NCI-H446 (cell line): Measurements from ENCODE around the gene PCDHGA8.
"Not testable (repeated sequence)": the region's sequence is repeated elsewhere in the genome, so short reads cannot be mapped to it uniquely, and the experiment has no call there.

Experiments
- DNase-seq, 2 experiments: peaks; one replicate each; lab custom pipeline; 2025; lab: John Stamatoyannopoulos, UW

PCDHGA8 gene

DNA sequence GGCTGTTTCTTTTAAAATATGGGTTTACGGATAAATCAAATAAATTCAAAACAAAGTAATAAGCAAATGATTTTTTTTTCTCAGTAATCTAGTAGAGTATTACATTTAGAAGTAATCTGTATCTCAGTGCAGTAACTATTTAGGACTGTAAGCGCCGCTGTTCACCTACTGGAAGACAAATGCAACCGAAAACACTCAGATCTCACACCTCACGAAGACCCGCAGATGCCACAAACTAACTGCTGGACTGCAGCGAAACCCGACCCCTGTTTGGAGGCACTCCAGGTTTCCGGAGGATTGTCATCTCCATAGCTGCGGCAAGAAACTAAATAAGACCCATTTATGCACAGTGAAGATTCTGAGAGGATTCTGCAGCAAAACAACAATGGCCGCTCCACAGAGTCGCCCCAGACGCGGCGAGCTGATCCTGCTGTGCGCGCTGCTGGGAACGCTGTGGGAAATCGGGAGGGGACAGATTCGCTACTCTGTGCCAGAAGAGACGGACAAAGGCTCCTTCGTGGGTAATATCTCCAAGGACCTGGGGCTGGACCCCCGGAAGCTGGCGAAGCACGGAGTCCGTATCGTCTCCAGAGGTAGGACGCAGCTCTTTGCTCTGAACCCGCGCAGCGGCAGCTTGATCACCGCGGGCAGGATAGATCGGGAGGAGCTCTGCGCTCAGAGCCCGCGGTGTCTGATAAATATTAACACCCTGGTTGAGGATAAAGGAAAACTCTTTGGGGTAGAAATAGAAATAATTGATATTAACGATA is at the start of gene PCDHGA8:
PCDHGA8 (plus strand) TSS at position 205 of the 770 bp plus-strand sequence; CDS start at position 386, 181 bp downstream.
- peak in 1 of 2 experiments; percentile 21 for DNase-seq

DNA sequence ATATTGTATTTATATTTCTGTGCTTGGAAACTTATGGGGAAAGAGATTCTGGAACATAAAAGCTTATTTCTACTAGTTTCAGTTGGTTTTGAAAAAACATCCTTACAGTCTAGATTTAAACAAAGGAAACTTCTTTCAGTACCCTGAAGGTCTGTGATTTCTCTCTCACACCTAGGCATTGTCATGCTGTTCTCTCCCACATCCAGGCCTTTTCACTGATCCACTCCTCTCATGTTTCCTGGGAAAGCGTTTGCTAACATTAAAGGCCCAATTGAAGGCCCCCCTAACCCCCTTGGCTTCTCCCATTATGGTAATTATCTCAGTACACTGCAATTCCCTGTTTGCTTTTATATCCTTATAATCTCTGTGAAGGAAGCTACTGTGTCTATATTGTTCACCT is 49.7 kb upstream of the PCDHGA8 start:
- DNase-seq: no peak

DNA sequence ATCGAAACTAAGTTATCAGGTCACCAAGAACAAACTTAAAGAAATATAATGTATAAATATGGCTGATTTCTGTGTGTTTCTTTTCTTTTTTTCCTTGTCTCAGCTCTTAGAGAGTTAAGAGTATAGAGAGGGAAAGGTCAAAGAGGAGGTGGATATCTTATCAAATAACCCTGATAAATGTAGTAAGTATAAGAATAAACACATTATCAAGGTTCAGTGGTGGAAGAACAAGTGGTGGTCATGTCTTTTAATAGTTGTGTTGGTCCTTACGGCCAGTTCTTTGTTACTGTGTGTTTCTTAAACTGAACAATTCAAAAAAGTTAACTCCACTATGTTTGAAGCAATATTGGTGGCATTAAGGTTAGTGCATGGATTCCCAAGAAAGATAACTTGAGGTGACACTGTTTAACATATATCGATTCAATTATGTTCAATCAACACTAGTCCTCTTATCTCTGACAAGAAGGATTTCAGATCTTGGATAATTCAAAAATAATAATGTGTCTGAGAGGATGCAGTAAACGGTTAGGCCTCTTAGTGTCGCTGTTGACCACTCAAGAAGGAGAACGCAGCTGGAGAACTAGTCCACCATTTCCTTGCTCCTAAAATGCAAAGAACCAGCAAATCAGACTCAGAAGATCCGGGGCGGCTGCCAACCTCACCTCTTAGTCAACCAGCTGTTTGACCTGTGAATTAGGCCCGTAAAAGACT is 49.0 kb upstream of the PCDHGA8 start, which contains the start of gene PCDHGA3:
PCDHGA3 (plus strand) TSS at position 588 of the 711 bp plus-strand sequence. CDS start 205 bp downstream, outside the sequence.
- DNase-seq: no peak

DNA sequence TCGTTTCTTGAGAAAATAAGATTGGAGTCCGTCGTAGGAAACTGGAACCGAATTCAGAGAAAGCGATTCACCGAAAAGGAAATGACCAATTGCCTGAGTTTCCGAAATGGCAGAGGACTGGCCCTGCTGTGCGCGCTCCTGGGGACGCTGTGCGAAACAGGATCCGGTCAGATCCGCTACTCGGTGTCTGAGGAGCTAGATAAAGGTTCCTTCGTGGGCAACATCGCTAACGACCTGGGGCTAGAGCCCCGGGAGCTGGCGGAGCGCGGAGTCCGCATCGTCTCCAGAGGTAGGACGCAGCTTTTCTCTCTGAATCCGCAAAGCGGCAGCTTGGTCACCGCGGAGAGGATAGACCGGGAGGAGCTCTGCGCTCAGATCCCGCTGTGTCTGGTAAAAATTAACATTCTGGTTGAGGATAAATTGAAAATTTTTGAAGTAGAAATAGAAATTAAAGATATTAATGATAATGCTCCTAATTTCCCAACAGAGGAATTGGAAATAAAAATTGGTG is 48.4 kb upstream of the PCDHGA8 start:
- no peak for DNase-seq

DNA sequence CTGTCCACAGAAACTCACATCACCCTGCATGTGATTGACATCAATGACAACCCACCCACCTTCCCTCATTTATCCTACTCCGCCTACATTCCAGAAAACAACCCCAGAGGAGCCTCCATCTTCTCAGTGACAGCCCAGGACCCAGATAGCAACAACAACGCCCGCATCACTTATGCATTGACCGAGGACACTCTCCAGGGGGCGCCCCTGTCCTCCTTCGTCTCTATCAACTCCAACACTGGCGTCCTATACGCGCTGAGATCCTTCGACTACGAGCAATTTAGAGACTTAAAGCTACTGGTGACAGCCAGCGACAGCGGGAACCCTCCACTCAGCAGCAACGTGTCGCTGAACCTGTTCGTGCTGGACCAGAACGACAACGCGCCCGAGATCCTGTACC is 47.1 kb upstream of the PCDHGA8 start:
- DNase-seq: no peak

DNA sequence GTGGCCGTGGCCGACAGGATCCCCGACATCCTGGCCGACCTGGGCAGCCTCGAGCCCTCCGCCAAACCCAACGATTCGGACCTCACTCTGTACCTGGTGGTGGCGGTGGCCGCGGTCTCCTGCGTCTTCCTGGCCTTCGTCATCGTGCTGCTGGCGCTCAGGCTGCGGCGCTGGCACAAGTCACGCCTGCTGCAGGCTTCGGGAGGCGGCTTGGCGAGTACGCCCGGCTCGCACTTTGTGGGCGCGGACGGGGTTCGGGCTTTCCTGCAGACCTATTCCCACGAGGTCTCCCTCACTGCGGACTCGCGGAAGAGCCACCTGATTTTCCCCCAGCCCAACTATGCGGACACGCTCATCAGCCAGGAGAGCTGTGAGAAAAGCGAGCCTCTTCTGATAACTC is 46.4 kb upstream of the PCDHGA8 start:
- not testable (repeated sequence) for DNase-seq

DNA sequence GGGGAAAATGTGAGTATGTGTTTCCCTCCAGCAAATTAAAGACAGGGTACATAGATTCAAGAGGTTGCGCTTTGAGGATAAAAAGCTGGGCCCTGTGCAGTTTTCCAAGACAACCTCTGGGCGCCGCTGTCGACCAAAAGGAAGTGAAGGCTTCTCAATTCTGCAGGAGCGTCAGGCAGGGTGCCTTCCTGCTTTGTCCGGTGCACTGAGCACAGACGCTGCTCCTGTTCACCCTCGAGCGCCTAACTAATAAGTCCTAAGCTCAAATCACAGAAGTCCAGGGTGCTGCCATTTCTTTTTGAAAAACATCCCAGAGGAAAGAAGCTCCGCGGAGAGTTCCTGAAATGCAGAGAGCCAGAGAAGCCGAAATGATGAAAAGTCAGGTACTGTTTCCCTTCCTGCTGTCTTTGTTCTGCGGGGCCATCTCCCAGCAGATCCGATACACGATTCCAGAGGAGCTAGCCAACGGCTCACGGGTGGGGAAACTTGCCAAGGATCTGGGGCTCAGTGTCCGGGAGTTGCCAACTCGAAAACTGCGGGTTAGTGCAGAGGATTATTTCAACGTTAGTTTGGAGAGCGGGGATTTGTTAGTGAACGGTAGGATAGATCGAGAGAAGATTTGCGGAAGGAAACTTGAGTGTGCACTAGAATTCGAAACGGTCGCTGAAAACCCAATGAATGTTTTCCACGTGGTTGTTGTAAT is 42.4 kb upstream of the PCDHGA8 start, which contains the start of gene PCDHGB1:
PCDHGB1 (plus strand) TSS at position 183 of the 703 bp plus-strand sequence; CDS start at position 345, 162 bp downstream.
- DNase-seq: peak; percentile 1 to 52

DNA sequence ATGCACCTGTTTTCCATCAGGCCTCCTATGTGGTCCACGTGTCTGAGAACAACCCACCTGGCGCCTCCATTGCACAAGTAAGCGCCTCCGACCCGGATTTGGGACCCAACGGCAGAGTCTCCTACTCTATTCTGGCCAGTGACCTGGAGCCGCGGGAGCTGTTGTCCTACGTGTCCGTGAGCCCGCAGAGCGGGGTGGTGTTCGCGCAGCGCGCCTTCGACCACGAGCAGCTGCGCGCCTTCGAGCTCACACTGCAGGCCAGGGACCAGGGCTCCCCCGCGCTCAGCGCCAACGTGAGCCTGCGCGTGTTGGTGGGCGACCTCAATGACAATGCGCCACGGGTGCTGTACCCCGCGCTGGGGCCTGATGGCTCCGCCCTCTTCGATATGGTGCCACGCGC is 40.8 kb upstream of the PCDHGA8 start:
- DNase-seq: no peak

DNA sequence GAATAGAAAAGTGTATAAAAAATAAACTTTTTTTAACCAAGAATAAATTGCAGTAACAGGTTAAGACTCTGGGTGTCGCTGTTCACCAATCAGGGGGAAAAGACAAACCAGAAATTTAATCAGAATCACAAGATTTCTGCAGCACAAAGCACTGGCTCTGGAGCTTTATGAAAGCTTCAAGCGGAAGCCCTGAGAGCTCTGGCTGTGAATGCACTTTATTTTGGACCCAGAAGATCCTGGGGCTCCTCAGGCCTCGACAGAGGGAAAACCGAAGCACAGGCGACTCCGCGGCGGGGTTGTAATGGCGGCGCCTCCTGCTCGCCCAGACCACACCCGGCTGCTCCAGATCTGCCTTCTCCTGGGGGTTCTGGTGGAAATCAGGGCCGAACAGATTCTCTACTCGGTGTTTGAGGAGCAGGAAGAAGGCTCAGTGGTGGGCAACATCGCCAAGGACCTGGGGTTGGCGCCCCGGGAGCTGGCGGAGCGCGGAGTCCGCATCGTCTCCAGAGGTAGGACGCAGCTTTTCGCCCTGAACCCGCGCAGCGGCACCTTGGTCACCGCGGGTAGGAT is 37.4 kb upstream of the PCDHGA8 start, which contains the start of gene PCDHGA4:
PCDHGA4 (plus strand) TSS at position 122 of the 570 bp plus-strand sequence; CDS start at position 209, 87 bp downstream.
- DNase-seq: no peak

DNA sequence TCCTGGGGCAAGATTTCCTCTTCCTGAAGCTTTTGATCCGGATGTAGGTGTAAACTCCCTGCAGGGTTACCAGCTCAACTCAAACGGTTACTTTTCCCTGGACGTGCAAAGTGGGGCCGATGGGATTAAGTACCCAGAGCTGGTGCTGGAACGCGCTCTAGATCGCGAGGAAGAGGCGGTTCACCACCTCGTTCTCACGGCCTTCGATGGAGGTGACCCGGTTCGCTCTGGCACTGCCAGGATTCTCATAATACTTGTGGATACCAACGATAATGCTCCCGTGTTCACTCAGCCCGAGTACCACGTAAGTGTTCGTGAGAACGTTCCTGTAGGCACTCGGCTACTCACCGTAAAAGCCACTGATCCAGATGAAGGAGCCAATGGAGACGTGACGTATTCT is 36.8 kb upstream of the PCDHGA8 start:
- no peak for DNase-seq

DNA sequence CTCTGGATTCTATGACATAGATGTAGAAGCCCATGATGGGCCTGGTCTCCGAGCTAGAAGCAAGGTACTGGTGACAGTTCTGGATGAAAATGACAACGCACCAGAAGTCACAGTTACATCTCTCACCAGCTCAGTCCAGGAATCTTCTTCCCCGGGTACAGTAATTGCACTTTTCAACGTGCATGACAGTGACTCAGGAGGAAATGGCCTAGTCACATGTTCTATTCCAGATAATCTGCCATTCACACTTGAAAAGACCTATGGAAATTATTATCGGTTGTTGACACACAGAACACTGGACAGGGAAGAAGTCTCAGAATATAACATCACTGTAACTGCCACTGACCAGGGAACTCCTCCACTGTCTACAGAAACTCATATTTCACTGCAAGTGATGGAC is 36.3 kb upstream of the PCDHGA8 start:
- no peak for DNase-seq

DNA sequence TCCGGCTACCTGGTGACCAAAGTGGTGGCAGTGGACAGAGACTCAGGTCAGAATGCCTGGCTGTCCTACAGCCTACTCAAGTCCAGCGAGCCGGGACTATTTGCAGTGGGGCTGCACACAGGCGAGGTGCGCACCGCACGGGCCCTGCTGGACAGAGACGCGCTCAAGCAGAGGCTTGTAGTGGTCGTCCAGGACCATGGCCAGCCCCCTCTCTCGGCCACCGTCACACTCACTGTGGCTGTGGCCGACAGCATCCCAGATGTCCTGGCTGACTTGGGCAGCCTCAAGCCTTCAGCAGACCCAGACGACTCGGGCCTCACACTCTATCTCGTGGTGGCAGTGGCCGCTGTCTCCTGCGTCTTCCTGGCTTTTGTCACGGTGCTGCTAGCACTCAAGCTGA is 35.5 kb upstream of the PCDHGA8 start:
- no peak for DNase-seq

DNA sequence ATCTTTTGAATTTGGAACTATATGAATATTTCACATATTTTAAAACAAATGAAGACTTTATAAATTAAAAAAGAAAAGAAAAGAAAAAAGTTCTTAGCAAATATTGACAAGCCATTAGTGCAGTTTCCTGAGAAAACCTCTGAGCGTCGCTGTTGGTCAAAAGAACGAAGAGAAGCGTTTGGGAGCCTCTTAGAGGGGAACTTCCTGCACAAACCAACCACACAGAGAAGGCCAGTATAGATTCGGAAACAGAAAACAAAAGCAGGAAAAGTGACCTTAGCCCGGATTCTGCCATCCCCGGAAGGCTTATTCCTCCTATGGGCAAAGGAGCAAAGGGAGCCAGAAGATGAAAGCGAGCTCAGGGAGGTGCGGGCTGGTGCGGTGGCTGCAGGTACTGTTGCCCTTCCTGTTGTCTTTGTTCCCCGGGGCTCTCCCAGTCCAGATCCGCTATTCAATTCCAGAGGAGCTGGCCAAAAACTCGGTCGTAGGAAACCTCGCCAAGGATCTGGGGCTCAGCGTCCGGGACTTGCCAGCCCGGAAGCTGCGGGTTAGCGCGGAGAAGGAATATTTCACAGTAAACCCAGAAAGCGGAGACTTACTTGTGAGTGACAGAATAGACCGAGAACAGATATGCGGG is 32.5 kb upstream of the PCDHGA8 start, which contains the start of gene PCDHGB2:
PCDHGB2 (plus strand) TSS at position 205 of the 637 bp plus-strand sequence; CDS start at position 347, 142 bp downstream.
- peak; percentile 62 to 64 for DNase-seq

DNA sequence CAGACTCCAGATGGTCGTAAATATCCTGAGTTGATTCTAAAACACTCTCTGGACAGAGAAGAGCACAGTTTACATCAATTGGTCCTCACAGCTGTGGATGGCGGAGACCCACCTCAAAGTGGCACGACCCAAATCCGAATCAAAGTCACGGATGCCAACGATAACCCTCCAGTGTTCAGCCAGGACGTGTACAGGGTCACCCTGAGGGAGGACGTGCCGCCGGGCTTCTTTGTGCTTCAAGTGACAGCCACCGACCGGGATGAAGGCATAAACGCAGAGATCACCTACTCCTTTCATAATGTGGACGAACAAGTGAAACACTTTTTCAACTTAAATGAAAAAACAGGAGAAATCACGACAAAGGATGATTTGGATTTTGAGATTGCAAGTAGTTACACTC is 31.7 kb upstream of the PCDHGA8 start:
- no peak for DNase-seq

DNA sequence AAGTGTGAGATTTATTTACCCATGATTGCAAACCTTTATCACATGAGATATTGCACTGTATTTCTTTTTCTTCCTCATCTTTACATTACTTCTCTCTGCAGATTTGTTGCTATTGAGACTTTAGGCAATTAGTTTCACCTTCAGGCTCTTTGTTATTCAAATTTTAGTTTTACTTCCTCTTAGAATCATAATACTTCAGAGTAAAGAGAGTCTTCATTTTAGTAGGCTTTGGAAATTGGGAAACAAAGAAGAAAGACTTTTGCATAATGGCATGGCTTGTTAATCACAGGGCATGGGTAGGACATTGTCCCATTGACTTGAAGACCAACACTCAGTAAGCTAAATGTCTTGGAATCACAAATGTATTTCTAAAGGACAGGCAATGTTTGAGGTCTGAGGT is 29.7 kb upstream of the PCDHGA8 start:
- DNase-seq: no peak

DNA sequence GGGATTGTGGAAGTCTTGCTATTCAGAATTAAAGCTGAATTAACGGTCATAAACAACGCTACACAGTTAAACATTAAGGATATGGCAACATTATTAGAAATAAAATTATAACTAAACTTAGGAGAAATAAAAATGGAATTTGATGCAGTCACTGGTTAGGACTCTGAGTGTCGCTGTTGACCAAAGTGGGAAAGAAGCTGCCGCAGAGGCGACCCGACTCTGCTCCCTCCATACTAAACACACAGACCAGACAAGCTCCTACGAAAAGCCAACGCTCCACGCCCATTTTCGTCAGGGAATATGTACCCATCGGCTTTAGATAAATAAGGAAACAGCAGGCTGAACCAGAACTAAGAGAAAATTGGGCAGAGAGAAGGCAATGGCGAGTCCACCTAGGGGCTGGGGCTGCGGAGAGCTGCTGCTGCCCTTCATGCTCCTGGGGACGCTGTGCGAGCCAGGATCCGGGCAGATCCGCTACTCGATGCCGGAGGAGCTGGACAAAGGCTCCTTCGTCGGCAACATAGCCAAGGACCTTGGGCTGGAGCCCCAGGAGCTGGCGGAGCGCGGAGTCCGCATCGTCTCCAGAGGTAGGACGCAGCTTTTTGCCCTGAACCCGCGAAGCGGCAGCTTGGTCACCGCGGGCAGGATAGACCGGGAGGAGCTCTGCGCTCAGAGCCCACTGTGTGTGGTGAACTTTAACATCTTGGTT is 28.3 kb upstream of the PCDHGA8 start, which contains the start of gene PCDHGA5:
PCDHGA5 (plus strand) TSS at position 211 of the 709 bp plus-strand sequence; CDS start at position 380, 169 bp downstream.
- no peak for DNase-seq

DNA sequence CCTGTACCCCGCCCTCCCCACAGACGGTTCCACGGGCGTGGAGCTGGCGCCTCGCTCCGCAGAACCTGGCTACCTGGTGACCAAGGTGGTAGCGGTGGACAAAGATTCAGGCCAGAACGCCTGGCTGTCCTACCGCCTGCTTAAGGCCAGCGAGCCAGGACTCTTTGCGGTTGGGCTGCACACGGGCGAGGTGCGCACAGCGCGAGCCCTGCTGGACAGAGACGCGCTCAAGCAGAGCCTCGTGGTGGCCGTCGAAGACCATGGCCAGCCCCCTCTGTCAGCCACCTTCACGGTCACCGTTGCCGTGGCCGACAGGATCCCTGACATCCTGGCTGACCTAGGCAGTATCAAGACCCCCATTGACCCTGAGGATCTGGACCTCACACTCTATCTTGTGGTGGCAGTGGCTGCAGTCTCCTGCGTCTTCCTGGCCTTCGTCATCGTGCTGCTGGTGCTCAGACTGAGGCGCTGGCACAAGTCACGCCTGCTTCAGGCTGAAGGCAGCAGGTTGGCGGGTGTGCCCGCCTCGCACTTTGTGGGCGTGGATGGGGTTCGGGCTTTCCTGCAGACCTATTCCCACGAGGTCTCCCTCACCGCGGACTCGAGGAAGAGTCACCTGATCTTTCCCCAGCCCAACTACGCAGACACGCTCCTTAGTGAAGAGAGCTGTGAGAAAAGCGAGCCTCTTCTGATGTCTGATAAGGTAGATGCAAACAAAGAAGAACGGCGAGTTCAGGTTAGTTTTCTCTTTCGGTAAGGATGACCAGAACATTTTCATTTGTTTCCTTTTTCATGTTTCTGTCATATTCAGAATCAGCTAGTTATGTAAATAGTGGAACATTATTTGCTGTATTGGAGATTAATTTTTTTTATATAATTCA is 26.2 kb upstream of the PCDHGA8 start:
- no peak for DNase-seq

DNA sequence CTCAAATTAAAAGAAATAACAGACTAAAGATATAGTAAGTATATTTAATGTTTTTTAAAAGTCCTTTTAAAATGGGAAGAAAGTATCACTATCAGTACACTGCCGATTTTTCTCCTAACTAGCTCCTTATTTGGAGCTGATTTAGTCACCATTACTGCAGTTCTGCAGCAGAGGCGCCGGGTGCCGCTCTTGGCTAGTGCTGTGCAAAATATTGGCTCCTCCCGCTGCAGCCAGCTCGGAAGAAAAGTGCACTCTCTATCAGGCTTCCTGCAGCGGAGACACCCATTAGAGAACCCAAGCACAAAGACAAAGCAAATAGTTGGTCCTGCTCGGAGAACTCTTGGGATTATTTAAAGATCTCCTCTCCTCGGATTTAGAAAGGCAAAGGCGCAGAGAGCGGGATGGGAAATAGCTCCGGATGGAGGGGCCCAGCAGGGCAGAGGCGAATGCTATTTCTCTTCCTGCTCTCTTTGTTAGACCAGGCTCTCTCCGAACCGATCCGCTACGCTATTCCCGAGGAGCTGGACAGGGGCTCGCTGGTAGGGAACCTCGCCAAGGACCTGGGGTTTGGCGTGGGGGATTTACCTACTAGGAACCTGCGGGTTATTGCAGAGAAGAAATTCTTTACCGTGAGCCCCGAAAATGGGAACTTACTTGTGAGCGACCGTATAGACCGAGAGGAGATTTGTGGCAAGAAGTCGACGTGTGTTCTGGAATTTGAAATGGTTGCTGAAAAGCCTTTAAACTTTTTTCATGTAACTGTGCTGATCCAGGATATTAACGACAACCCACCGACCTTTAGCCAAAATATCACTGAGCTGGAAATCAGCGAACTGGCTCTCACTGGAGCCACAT is 22.2 kb upstream of the PCDHGA8 start, which contains the start of gene PCDHGB3:
PCDHGB3 (plus strand) TSS at position 249 of the 855 bp plus-strand sequence; CDS start at position 402, 153 bp downstream.
- DNase-seq: no peak
